ENCODE results near the gene TNNT1.
"Not testable (repeated sequence)": the region's sequence is repeated elsewhere in the genome, so short reads cannot be mapped to it uniquely, and the experiment has no call there.

The TNNT1 gene, protein sequence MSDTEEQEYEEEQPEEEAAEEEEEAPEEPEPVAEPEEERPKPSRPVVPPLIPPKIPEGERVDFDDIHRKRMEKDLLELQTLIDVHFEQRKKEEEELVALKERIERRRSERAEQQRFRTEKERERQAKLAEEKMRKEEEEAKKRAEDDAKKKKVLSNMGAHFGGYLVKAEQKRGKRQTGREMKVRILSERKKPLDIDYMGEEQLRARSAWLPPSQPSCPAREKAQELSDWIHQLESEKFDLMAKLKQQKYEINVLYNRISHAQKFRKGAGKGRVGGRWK

DNA sequence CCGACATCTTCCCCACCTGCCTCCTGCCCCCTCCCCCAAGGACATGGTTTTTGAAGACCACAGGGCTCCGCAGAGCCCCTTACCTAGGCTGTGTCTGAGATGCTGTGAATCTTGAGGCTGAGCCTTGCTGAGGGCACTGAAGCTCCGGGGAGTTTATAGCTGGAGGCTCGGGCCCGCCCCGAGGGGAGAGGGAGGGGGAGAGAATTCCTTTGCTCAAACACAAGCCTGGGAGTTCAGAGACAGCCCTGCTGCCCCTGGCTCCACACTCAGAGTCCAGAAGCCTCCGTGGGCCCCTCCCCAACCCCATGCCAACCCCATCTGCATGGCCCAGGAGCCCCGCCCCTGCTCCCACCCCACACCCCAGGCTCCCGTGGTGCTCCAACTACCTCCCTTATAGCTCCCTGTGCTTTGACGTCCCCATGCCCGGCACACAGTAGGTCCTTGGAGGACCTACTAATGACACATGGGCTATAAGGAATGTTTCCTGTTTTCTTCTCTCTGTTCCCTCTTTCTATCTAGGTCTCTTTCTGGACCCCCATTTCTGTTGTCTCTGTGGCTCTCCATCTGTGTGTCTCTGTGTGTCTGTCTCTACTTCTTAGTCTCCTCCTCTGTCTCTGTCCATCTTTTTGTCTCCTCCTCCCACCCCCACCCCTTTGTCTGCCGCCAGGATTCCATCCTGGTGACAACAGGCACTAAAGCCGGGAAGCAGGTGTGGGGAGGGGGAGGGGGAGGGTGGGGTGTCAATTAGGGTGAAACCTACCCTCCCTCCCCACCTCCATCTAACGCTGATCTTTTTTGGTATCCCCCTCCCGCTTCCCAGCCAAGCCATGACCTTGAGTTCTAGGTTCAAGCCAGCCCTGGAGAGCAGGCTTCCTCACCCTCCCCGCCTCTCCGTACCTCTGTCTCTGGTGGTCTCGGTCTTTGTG, at the start of gene TNNT1:
Gene TNNT1, minus strand, starts transcription at position 129 of the 926 bp plus-strand sequence. CDS start 2,049 bp downstream, outside the sequence.
- DNase-seq, result no peak

DNA sequence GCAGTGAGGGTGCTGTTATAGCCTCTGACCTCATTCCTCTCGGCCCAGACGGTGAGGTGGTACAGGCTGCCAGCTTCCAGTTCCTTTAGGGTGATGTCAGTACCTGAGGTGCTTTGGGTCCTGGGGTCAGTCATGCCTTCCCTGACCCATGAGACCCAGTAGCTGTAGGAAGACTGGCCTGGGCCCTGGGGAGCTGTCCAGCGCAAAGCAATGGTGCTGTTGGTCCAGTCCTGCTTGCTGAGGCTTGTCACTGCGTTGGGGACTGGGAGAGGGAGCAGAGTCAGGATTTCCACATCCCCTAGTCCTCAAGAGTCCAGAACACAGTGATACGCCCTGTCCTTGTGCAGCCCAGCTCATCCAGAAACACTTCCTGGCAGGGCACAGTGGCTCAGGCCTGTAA, 49.6 kb upstream of the TNNT1 start:
- no peak for DNase-seq

DNA sequence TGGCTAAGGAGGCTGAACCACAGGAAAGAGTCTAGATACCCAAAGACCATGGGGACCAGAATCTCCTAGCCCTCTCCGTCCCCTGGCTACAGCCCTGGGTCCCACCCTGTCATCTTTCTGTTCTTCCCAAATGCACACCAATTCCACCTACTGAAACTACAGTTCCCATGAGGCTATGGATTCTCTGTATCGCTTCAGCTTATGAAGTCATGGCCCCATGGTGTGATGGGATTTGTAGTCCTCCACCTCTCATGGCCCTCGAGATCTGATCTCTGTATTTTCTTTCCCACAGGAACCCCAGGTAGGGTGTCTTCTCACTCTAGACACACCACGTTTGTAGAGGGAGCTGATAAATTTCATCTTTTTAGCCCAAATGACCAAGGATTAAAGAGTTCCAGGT, 48.5 kb upstream of the TNNT1 start:
- no peak for DNase-seq

DNA sequence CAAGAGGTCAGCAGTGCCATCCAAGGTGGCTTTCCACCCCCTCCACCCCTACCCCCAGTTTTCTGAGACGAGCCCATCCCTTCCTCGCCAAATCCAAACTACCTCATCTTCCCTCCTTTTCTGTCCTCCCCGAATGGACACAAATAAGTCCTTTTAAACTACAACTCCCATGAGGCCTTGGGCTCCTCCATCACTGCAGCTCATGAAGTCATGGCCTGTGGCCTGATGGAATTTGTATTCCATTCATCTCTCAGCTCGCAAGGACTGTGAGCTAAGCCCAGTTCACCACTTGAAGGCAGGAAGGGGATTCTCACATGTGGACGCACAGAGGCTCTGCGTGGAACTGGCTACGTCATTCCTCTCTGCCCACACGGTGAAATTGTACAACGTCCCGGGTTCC, 47.8 kb upstream of the TNNT1 start:
- DNase-seq, result no peak

DNA sequence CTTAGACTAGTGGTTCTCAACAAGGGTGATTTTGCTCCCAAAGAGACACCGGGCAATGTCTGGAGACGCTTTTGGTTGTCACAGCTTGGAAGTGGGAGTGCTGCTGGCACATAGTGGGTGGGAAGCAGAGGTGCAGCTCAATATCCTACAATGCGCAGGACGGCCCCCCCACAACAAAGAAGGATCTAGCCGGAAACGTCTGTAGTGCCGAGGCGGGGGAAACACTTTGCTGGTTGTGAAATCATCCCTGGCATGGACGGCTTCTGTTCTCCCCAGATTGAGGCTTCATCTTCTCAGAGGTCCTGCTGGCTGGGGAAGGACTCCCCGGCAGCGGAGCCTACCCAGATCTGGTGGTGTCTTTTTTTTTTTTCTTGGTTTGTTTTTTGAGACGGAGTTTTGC, 44.5 kb upstream of the TNNT1 start:
- no peak for DNase-seq

DNA sequence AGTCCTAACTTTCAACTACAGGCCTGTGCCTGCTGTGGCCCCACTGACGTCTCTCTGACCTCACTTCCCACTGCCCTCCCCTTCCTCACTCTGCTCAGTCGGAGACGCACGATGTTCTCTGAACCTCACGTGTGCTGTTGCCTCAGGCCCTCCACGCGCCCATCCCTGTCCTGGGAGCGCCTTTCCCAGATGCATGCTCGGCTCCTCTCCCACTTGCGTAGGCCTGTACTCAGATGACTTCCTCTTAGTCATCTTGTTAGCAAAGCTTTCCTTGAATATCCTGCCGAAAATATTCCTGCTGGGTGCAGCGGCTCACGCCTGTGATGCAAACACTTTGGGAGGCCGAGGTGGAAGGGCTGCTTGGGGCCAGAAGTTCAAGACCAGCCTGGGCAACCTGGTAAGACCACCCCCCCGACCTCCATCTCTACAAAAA, 40.4 kb upstream of the TNNT1 start:
- no peak for DNase-seq

DNA sequence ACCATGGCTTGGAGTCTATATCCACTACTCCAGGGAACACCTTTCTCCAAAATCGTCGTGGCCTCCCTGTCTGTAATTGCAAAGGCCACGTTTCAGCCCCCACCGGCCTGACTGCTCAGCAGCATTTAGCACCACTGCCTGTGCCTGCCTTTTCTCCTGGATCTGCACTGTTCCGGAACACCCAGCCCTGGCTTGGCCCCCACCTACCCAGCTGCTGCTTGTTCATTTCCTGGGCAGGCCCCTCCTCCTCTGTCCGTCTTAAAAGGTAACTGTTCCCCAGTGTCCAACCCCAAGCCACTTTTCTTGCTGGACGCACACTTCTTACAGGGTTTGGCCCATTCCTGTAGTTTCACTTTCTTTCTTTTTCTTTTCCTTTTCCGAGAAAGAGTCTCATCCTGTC, 39.6 kb upstream of the TNNT1 start:
- DNase-seq, result no peak

DNA sequence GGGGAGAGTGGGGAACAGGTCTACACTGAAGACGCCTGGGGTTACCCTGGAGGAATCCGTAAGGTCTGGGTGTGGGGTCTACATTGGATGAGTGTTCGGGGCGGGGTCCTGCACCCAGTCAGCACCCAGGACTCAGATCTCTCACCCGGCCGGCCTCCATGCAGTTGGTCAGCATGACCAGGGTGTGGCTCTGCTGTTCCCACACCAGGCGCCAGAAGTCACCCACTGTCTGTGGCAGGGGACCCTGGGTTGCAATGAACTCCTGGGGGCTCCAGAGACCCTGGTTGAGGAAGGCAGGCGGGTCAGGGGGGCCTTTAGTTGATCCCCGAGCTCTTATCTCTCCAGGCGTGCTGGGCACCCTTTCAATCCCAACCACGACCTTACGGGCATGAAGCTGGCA, 37.1 kb upstream of the TNNT1 start:
- no peak for DNase-seq

DNA sequence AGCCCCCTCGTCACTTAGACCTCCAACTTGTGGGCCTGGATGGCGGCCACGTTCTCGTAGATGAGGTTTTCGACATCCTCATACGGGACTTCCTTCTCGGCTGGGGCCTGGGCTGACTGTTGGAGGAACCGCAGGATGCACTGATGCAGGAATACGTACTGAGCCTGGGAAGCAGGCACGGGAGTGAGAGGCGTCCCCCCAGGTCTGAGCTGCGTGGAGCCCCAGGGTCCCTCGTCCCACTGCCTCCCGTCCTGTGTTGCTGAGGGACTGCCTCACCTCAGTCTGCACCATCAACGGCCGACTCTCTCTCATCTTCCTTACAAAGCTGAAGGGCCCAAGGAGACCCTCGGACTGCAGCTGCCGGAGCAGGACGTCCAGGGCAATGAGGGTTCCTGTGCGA, 32.7 kb upstream of the TNNT1 start:
- DNase-seq, result no peak

DNA sequence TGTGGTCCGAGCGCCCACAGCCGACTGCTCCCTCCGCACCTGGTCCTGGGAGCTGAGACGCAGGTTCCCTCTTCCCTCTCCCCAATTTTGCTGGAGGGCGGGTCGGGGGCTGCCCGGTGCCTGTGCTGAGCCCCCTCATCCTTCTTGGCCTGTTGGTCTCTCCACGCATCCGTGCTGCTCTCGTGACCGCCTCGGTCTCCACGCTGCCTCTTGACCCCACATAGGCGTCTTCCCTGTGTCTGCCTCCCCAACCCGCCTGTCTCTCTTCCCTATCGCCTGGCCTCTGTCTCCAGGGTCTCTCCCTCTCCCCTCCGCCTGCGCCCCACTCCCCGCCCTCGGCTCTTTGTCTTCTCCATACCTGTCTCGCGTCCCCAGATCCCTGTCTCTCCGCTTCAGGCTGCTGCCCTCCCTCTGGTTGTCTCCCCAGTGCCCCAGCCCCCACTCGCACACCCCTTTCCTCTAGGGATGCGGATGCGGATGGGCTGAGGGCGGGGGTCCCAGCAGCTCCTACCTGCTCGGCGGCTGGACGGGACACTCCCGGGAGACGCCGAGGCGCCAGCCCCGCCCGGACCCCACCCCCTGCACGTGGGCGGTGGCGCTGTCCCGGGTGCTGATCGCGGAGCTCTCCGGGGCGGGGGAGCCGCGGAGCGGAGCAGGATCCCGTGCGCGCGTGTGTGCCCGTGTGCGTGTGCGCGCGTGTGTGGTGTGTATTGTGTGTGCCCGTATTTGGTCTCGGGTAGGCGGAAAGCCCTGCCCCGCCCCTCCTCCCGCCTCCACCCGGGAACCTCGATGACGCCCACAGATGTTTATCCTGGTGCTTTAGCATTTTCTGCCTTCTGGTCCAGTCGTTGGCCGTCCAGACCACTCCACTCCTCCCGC, 30.8 kb upstream of the TNNT1 start, which contains the start of gene SYT5:
Gene SYT5, minus strand, starts transcription at position 684 of the 879 bp plus-strand sequence. CDS start 1,248 bp downstream, outside the sequence.
- no peak for DNase-seq

DNA sequence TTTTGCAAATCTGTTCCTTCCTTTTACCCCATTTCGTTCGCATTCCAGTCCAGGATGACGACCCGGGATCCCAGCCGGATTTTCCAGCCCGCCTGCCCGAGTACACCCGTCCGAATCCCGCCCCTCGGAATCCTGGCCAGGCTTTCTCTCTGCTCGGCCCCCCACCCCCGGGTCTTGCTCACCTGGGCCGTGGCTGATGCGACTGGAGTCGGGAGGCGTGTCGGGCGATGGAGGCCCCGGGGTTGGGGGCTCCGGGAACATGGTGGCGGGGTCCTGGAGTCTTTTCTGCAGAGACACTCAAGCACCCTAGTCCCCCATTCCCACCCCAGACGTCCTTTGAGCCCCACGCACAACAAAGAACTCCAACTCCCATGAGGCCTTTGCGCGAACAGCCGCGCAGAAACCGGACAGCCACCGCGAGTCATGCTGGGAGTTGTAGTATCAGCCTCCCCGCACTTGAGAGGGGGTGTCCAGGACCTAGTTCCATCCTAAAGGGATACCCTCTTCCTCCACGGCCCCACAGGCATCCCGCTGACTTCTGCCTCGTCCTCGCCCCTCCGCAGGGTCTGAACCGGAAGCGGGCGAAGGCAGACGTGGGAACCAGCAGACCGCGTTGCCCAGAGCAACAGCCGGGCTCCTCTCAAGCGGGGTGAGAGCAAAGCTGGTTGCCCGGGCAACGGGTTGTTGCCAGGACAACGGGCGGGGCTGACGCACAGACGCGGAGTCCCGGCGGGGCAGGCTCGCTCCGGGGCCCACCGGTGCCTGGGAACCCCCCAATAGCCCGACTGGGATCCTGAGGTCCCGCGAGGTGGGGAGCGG, 30.0 kb upstream of the TNNT1 start:
- peak; percentile 74 for DNase-seq

DNA sequence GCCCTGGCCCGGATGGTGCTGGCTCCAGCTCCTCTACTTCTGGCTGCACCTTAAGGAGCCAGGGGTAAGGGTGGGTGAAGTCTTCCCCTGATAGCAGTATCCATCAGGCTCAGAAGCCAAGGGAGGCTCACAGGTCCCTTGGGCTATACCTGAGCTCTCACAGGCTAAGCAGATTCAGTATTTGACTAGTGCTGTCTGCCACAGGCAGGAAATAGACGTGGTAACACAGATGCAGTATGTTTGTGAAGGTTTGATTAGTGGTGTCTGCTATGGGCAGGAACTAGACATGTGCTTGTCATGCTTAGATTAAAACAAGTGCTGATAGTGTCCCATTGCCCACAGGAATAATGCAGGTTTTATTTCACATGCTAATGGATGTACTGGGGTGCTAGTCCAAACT, 27.1 kb upstream of the TNNT1 start:
- no peak for DNase-seq

DNA sequence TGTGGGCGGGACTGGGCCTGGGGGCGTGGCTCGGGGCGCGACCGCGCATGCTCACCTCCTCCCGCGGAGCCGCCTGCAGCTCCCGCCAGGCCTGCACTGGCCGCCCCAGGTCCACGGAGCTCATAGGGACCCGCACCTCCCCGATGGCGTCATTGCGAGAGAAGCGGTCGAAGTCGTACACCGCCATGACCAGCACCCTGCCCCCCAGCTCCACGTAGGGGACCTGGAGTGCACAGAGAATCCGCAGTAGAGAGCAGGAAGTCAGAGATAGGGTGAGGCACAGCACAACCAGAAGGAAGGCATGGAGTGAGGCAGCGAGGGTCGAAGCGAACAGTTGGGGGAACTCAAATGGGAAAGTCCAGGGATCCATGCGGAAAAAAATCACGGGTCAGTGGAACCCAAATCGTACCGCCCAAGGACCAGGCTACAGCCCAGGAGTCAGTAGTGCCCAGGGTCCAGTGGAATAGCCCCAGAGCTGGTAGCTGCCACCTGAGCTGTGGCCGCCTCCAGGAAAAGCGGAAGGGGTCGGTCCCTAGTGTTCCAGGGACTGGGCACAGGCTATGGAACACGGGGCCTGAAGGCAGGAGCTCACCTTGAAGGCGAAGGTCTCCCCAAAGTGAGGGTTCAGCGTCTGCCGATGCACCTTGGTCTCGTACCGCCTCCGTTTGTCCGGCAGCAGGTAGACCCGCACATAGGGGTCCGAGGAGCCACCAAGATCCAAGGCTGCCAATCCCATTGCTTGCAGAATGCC, 26.3 kb upstream of the TNNT1 start:
- DNase-seq, result no peak

DNA sequence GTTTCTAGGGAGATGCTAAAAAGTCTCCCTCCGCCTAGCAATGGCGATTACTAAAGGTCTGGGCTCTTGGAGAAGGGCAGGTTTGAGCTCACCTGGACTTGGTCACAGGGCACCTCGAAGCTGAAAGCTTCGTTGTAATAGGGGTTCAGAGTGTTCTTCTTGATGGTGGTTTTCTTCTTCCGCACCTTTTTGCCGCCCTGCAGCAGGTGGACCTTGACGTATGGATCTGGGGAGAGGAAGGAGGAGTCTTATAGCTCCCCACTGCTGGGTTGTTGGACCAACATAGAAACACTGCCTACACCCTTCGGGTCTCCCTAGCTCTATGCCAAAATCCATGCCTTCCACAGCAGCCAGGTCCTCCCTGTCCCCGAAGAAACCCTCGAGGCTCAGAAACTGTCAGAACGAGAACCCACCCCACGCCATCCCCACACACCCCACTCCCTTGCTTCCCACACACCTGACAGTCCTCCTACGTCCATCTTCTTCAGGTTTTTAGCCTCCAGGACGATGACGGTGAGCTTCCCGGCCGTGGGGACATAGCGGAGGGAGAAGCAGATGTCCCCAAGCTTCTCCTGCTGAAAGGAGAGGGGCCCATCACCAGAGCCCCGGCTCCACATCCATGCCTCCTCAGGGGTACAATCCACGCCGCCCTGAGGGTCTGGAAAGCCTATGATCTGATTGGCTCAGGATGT, 25.6 kb upstream of the TNNT1 start:
- DNase-seq, result no peak

DNA sequence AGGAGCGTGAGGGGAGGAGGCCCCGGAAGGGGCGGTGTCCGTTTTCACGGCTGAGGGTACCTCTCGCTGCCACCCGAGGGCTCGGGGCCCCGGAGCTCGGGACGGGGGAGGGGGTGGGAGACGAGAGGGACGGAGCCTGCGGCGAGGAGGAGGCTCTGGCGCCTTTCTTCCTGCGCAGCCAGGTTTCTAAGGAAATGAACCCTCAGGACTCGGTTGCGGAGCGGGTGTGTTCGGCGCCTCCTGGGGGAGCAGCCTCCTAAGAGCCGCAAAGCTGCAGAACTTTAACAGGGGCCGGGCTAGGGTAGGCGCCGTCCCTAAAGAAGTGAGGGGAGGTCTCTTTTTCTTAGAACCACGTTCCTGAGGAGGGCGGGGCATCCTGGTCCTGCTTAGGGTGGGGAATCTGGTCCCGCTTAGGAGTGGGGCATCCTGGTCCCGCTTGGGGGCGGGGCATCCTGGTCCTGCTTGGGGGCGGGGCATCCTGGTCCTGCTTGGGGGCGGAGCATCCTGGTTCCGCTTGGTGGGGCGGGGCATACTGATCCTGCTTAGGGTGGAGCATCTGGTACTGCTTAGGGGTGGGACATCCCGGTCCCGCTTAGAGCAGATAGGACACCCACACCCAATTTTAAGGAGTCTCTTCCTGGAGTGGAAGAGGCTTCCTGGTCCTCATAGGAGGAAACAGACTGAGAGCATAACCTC, 24.9 kb upstream of the TNNT1 start:
- DNase-seq, result peak; percentile 56

DNA sequence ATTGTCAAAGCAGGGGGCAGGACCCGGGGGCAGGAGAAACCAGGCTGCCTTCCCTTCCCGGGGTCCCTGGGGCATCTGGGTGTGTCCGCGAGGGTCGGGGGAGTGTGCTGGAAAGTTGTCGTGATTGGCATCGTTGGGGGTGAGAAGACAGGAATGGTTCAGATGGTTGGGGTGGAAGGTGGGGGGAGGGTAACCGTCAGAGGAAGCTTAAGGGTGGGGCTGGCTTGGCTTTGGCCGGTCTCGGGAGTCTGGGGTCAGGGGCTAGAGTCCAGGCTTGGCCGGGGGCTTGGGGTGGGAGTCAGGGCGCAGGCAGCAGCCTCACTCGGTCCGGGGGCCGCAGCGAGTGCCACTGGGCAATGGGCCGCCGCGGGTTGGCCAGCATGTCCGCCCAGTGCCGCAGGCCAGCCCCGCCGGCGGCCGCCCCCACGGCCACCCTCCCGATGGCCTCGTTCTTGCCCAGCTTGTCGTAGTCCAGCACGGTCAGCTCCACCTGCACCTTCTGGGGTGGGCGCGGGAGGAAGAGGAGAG, 24.2 kb upstream of the TNNT1 start:
- no peak for DNase-seq

DNA sequence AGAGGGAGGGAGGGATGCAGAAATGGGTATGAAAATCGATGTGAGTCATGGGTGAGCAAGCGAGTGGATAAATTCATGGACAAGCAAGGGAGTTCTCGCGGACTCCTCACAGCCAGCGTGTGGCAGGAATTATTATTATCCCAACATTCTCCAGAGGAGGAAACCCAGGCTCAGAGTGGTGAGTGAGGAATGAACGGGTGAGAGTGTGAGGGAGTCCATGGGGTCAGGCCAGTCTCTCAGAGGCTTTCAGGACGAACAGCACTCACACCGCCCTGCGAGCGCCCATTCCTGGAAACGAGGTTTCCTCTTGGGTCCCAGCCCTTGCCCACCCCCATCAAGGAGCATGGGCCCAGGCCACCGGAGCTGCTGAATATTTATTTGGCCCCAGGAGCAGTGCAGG, 23.7 kb upstream of the TNNT1 start:
- DNase-seq, result no peak

DNA sequence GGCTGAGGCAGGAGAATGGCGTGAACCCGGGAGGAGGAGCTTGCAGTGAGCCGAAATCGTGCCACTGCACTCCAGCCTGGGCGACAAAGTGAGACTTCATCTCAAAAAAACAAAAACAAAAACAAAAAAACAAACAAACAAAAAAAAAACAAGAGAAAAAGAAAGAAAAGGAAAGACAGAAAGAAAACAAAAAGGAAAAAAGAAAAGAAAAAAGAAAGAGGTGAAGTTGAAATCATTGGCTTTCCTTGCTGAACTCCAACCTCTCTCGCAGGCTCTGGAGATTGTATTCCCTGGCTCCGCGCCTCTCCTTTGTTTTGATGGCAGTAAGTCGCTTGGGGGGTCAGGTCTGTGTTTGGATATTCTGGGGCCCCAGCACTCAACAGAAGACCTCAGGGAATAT, 23.3 kb upstream of the TNNT1 start:
- not testable (repeated sequence) for DNase-seq

DNA sequence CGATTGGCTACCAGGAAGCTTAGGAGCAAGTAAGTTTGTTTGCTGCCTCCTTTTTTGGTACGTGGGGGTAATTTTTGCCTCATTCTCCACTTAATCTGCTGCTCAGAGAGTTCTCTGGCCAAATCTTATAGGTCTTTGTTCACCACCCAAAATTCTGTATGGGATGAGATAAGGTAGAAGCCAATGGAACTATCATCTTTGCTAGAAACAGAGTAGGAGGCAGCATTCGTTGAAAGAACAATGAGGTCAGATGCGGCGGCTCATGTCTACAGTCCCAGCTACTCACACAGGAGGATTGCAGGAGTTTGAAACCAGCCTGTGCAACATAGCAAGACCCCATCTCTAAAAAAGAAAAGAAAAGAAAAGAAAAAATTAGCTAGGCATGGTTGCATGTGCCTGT, 22.4 kb upstream of the TNNT1 start:
- no peak for DNase-seq

DNA sequence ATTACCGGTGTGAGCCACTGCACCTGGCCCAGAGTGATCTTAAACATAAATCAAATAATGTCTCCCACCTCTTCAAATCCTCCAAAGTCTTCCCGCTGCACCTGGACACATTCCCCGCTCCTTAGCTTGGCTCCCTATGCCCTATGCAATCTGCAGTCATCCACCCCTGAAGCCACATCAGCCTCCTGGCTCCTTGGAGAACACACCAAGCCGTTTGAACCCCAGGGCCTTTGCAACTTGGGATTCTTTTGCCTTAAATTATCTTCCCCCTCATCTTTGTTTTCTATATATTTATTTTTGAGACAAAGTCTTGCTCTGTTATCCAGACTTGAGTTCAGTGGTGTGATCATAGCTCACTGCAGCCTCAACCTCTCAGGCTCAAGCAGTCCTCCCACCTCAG, 20.1 kb upstream of the TNNT1 start:
- DNase-seq, result no peak
